GM23338 (cell line): ENCODE data around the gene COL21A1. TPM values are rescaled to one million over a fixed set of nuclear protein-coding genes. Genes with fewer than 3 reads are reported as not detected.

ENCODE experiments used
- ATAC-seq: fragments of 200-7000 bp; cut with Tn5 transposase; 3 replicates; pipeline ENCODE4 v1.9.1; 2020
- DNase-seq: peaks from one replicate; pipeline ENCODE4 v3.0.0-alpha.2; 2015; ENCODE audit warnings: low spot score
- H2AFZ ChIP-seq: fragments of 200-600 bp; sonication (generic); 2 replicates; pipeline ENCODE4 v1.8.0; 2016; ENCODE audit warnings: antibody characterized with exemption, mild to moderate bottlenecking, moderate library complexity
- H3F3A ChIP-seq: fragments of 200-600 bp; sonication (generic); replicated peaks from 2 replicates; pipeline ENCODE4 v1.8.0; 2017; ENCODE audit warnings: antibody characterized with exemption, mixed run types, low read depth
- H3K27ac ChIP-seq: fragments of 200-600 bp; sonication (generic); 2 replicates; pipeline ENCODE4 v1.6.1; 2016; ENCODE audit warnings: low read depth
- H3K27me3 ChIP-seq: fragments of 200-600 bp; sonication (generic); 2 replicates; pipeline ENCODE4 v1.8.0; 2016; ENCODE audit warnings: mild to moderate bottlenecking, mixed run types, moderate library complexity; ENCODE audit not compliant: insufficient read depth
- H3K36me3 ChIP-seq: fragments of 200-600 bp; sonication (generic); 2 replicates; pipeline ENCODE4 v1.8.0; 2016; ENCODE audit warnings: mild to moderate bottlenecking; ENCODE audit not compliant: insufficient read depth
- H3K4me1 ChIP-seq: fragments of 200-600 bp; sonication (generic); 2 replicates; pipeline ENCODE4 v1.8.0; 2016; ENCODE audit warnings: mild to moderate bottlenecking, moderate library complexity; ENCODE audit not compliant: insufficient read depth
- H3K4me2 ChIP-seq: fragments of 200-600 bp; sonication (generic); 2 replicates; pipeline ENCODE4 v1.7.1; 2017; ENCODE audit warnings: mixed run types
- H3K4me3 ChIP-seq: fragments of 200-600 bp; sonication (generic); 2 replicates; pipeline ENCODE4 v1.6.1; 2016; ENCODE audit warnings: mixed run types
- H3K79me2 ChIP-seq: fragments of 200-600 bp; sonication (generic); replicated peaks from 2 replicates; pipeline ENCODE4 v1.8.0; 2017; ENCODE audit warnings: mild to moderate bottlenecking; ENCODE audit not compliant: insufficient read depth
- H3K9me2 ChIP-seq: fragments of 200-600 bp; sonication (generic); 2 replicates; pipeline ENCODE4 v1.8.0; 2017; ENCODE audit not compliant: insufficient read depth
- H4K20me1 ChIP-seq: fragments of 200-600 bp; sonication (generic); replicated peaks from 2 replicates; pipeline ENCODE4 v1.8.0; 2017; ENCODE audit warnings: mild to moderate bottlenecking; ENCODE audit not compliant: insufficient read depth
- H3K27ac Mint-ChIP-seq: 2 replicates; pipeline ENCODE4 v1.8.0; 2020; ENCODE audit warnings: inconsistent platforms, mild to moderate bottlenecking, moderate library complexity, mixed read lengths
- H3K27me3 Mint-ChIP-seq: 3 replicates; pipeline ENCODE4 v1.8.0; 2022; ENCODE audit warnings: low read depth, mild to moderate bottlenecking, moderate library complexity, mixed read lengths, inconsistent platforms; ENCODE audit not compliant: insufficient read depth, poor library complexity
- H3K36me3 Mint-ChIP-seq: 3 replicates; pipeline ENCODE4 v1.8.0; 2021; ENCODE audit warnings: low read depth, mild to moderate bottlenecking, inconsistent platforms, moderate library complexity, mixed read lengths
- H3K4me1 Mint-ChIP-seq: 3 replicates; pipeline ENCODE4 v1.8.0; 2020; ENCODE audit warnings: mild to moderate bottlenecking, inconsistent platforms, mixed read lengths
- H3K4me3 Mint-ChIP-seq: 3 replicates; pipeline ENCODE4 v1.8.0; 2021; ENCODE audit warnings: moderate library complexity, mild to moderate bottlenecking, inconsistent platforms, mixed read lengths
- H3K9me3 Mint-ChIP-seq: 3 replicates; pipeline ENCODE4 v1.8.0; 2020; ENCODE audit warnings: moderate library complexity, mild to moderate bottlenecking, inconsistent platforms, mixed read lengths
- CREB1 ChIP-seq: fragments of 250-450 bp; sonication (Bioruptor Pico); IDR thresholded peaks from 2 replicates; pipeline ENCODE4 v1.5.0; 2020; ENCODE audit warnings: low read depth, mild to moderate bottlenecking, moderate library complexity
- EZH2phosphoT487 ChIP-seq: fragments of 200-600 bp; sonication (generic); IDR thresholded peaks from one replicate; pipeline ENCODE4 v1.8.1; 2018; ENCODE audit warnings: antibody characterized with exemption; ENCODE audit not compliant: unreplicated experiment
- POLR2AphosphoS5 ChIP-seq: IDR thresholded peaks from 2 replicates; pipeline ENCODE4 v1.6.1; 2016; ENCODE audit warnings: antibody characterized with exemption, low read depth
- ZNF114 ChIP-seq: fragments of 250-450 bp; sonication (Bioruptor Pico); IDR thresholded peaks from 2 replicates; pipeline ENCODE4 v1.5.0; 2020; ENCODE audit warnings: mild to moderate bottlenecking, moderate library complexity
- polyA plus RNA-seq: library from polyadenylated mRNA; unstranded; fragments of >200 nt; fragmentation: Nextera tagmentation; extraction: Ambion mirVana; gene quantifications from 2 replicates; pipeline ENCODE4 v1.2.1, GENCODE V29; 2016
- total RNA-seq: library from RNA; depleted of rRNA; stranded (reverse); fragments of >200 nt; shearing (Covaris generic); gene quantifications from 2 replicates; pipeline ENCODE4 v1.2.3, GENCODE V29; 2014
- TF ChIP-seq, protein P1 (sequence below), 2 experiments: fragments of 200-600 bp in 1 of 2; sonication (generic) in 1 of 2; conservative IDR thresholded peaks; 2 replicates each; pipeline versions ENCODE4 v1.5.1 to v1.6.1; 2016 to 2017; ENCODE audit warnings: antibody characterized with exemption in 2 of 2, low read depth in 2 of 2, mild to moderate bottlenecking in 2 of 2, moderate library complexity in 1 of 2
- TF ChIP-seq, protein P2 (sequence below): fragments of 250-450 bp; sonication (Bioruptor Pico); IDR thresholded peaks from 2 replicates; pipeline ENCODE4 v1.5.0; 2020; ENCODE audit warnings: mild to moderate bottlenecking, moderate library complexity

The COL21A1 gene
- total and polyA plus RNA-seq, 2 experiments from 2014 or later, result 5.0 to 6.2 TPM

DNA sequence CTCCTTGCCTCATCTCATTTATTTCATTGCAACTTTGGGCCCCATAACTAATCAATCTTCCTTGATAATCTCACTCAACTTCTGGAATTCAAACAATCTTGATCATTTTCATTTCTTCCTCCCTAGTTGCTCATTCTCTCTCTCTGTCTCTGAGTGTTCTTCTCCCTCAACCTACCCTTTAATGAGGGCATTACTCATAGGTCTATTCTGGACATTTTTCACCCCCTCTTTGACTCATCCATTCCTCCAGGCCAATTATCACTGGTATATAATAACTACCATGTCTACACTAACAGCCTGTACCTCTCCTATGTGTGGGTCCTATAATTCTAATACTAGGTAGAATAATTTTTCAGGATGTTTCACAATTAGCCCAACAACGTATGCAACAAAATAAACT lies 78.8 kb downstream of the COL21A1 start:
- Histone ChIP-seq H2AFZ (no peak overlapping the region), H3K27ac (no peak overlapping the region), H3K4me1 (no peaks in the 10 kb centered on the region), H3K27me3 (no peaks in the 10 kb centered on the region), H3F3A (no peaks in the 10 kb centered on the region), H3K4me2 (no peak overlapping the region), H4K20me1 (no peaks in the 10 kb centered on the region), H3K79me2 (no peaks in the 10 kb centered on the region), H3K4me3 (no peak overlapping the region), H3K36me3 (peaks cover 19% of the 10 kb centered on the region), H3K9me2 (0 out of 2 replicates have a peak, but pooled peaks cover 3% of the 10 kb centered on the region)
- TF ChIP-seq CREB1 (CRISPR knock-in tag) (no peak), ZNF114 (CRISPR knock-in tag) (no peak)
- TF ChIP-seq, protein P1, sequence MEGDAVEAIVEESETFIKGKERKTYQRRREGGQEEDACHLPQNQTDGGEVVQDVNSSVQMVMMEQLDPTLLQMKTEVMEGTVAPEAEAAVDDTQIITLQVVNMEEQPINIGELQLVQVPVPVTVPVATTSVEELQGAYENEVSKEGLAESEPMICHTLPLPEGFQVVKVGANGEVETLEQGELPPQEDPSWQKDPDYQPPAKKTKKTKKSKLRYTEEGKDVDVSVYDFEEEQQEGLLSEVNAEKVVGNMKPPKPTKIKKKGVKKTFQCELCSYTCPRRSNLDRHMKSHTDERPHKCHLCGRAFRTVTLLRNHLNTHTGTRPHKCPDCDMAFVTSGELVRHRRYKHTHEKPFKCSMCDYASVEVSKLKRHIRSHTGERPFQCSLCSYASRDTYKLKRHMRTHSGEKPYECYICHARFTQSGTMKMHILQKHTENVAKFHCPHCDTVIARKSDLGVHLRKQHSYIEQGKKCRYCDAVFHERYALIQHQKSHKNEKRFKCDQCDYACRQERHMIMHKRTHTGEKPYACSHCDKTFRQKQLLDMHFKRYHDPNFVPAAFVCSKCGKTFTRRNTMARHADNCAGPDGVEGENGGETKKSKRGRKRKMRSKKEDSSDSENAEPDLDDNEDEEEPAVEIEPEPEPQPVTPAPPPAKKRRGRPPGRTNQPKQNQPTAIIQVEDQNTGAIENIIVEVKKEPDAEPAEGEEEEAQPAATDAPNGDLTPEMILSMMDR (conservative IDR thresholded peaks at IDR 0.05; ENCODE audit: low read depth in 2 of 2), result no peak
- ATAC-seq (no peak), DNase-seq (no peak)
- Mint-ChIP-seq H3K4me3 (no peak overlapping the region), H3K27me3 (no peaks in the 10 kb centered on the region), H3K4me1 (no peaks in the 10 kb centered on the region), H3K36me3 (peaks cover 16% of the 10 kb centered on the region; the same call in 2 of the 3 replicates), H3K9me3 (peaks cover 22% of the 10 kb centered on the region), H3K27ac (no peak overlapping the region)

DNA sequence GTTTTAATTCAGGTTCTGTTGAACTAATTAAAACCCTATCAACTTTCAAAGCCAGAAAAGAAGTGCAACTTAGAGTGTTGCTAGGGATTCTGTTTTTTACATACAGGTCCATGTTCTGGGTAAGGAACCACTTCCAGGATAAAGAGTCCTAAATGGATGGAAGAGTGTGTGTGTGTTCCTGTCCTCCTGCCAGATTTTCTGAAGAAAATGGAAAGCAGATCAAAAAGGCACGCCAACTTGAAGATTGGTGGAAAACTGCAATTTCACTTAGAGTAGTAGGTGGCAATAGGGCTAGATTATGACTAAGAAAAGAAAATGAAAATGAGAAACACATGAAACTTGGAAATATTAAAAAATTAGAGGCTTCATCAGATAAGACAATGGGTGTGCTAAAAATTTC lies 85.3 kb downstream of the COL21A1 start:
- Histone ChIP-seq H3K4me3 (no peak overlapping the region), H3K4me1 (no peaks in the 10 kb centered on the region), H3K36me3 (no peaks in the 10 kb centered on the region), H3K27me3 (no peaks in the 10 kb centered on the region), H3F3A (no peaks in the 10 kb centered on the region), H3K9me2 (no peaks in the 10 kb centered on the region), H3K79me2 (no peaks in the 10 kb centered on the region), H4K20me1 (no peaks in the 10 kb centered on the region), H2AFZ (no peak overlapping the region), H3K4me2 (no peak overlapping the region), H3K27ac (no peak overlapping the region)
- Mint-ChIP-seq H3K9me3 (no peaks in the 10 kb centered on the region), H3K27ac (no peak overlapping the region), H3K36me3 (no peaks in the 10 kb centered on the region), H3K4me1 (peaks cover 3% of the 10 kb centered on the region; the same call in 2 of the 3 replicates), H3K4me3 (no peak overlapping the region), H3K27me3 (no peaks in the 10 kb centered on the region)
- TF ChIP-seq POLR2AphosphoS5, result no peak
- TF ChIP-seq EZH2phosphoT487, result no peak
- TF ChIP-seq, protein P2, sequence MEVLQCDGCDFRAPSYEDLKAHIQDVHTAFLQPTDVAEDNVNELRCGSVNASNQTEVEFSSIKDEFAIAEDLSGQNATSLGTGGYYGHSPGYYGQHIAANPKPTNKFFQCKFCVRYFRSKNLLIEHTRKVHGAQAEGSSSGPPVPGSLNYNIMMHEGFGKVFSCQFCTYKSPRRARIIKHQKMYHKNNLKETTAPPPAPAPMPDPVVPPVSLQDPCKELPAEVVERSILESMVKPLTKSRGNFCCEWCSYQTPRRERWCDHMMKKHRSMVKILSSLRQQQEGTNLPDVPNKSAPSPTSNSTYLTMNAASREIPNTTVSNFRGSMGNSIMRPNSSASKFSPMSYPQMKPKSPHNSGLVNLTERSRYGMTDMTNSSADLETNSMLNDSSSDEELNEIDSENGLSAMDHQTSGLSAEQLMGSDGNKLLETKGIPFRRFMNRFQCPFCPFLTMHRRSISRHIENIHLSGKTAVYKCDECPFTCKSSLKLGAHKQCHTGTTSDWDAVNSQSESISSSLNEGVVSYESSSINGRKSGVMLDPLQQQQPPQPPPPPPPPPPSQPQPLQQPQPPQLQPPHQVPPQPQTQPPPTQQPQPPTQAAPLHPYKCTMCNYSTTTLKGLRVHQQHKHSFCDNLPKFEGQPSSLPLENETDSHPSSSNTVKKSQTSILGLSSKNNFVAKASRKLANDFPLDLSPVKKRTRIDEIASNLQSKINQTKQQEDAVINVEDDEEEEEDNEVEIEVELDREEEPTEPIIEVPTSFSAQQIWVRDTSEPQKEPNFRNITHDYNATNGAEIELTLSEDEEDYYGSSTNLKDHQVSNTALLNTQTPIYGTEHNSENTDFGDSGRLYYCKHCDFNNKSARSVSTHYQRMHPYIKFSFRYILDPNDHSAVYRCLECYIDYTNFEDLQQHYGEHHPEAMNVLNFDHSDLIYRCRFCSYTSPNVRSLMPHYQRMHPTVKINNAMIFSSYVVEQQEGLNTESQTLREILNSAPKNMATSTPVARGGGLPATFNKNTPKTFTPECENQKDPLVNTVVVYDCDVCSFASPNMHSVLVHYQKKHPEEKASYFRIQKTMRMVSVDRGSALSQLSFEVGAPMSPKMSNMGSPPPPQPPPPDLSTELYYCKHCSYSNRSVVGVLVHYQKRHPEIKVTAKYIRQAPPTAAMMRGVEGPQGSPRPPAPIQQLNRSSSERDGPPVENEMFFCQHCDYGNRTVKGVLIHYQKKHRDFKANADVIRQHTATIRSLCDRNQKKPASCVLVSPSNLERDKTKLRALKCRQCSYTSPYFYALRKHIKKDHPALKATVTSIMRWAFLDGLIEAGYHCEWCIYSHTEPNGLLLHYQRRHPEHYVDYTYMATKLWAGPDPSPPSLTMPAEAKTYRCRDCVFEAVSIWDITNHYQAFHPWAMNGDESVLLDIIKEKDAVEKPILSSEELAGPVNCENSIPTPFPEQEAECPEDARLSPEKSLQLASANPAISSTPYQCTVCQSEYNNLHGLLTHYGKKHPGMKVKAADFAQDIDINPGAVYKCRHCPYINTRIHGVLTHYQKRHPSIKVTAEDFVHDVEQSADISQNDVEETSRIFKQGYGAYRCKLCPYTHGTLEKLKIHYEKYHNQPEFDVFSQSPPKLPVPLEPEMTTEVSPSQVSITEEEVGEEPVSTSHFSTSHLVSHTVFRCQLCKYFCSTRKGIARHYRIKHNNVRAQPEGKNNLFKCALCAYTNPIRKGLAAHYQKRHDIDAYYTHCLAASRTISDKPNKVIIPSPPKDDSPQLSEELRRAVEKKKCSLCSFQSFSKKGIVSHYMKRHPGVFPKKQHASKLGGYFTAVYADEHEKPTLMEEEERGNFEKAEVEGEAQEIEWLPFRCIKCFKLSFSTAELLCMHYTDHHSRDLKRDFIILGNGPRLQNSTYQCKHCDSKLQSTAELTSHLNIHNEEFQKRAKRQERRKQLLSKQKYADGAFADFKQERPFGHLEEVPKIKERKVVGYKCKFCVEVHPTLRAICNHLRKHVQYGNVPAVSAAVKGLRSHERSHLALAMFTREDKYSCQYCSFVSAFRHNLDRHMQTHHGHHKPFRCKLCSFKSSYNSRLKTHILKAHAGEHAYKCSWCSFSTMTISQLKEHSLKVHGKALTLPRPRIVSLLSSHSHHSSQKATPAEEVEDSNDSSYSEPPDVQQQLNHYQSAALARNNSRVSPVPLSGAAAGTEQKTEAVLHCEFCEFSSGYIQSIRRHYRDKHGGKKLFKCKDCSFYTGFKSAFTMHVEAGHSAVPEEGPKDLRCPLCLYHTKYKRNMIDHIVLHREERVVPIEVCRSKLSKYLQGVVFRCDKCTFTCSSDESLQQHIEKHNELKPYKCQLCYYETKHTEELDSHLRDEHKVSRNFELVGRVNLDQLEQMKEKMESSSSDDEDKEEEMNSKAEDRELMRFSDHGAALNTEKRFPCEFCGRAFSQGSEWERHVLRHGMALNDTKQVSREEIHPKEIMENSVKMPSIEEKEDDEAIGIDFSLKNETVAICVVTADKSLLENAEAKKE (CRISPR knock-in tag), result no peak
- no peak for ATAC-seq
- no peak for DNase-seq
